Superior temporal gyrus (tissue), 1 donor: ENCODE measurements around the gene ACTR3C.

Source experiments
- DNase-seq: peaks from one replicate; pipeline ENCODE4 v3.0.0-alpha.2; 2016; ENCODE audit errors: extremely low spot score

The ACTR3C gene

GRCh38 chr7:150322833-150323681 is at the start of gene ACTR3C, which contains the start of gene LRRC61:
TSS of gene ACTR3C (minus strand) at chr7:150323545. CDS start at chr7:150295296, 28,249 bp downstream.
TSS of gene LRRC61 (plus strand) at chr7:150323355. CDS start at chr7:150336862, 13,507 bp downstream.
- DNase-seq: no peak

- DNase-seq: no peak
Measured at GRCh38 chr7:150372271-150373048, 49.1 kb upstream of the ACTR3C start.

GRCh38 chr7:150371996-150372270 is 48.6 kb upstream of the ACTR3C start:
- no peak for DNase-seq

GRCh38 chr7:150371131-150371995 is 48.0 kb upstream of the ACTR3C start:
- DNase-seq: no peak

GRCh38 chr7:150370612-150371071 is 47.3 kb upstream of the ACTR3C start:
- no peak for DNase-seq

GRCh38 chr7:150369748-150370501 is 46.6 kb upstream of the ACTR3C start:
- DNase-seq: no peak

GRCh38 chr7:150368884-150369747 is 45.8 kb upstream of the ACTR3C start:
- DNase-seq: no peak

- DNase-seq: peak; percentile 88
Measured at GRCh38 chr7:150368096-150368883, 44.9 kb upstream of the ACTR3C start, which contains the start of gene REPIN1. TSS of gene REPIN1 (plus strand) at chr7:150368822. CDS start at chr7:150369712, 890 bp downstream.

- DNase-seq: no peak
Measured at GRCh38 chr7:150367677-150368095, 44.3 kb upstream of the ACTR3C start.

GRCh38 chr7:150365673-150366398 is 42.5 kb upstream of the ACTR3C start:
- no peak for DNase-seq

GRCh38 chr7:150365194-150365593 is 41.8 kb upstream of the ACTR3C start:
- DNase-seq: no peak

- DNase-seq: no peak
Measured at GRCh38 chr7:150363872-150364271, 40.5 kb upstream of the ACTR3C start.

GRCh38 chr7:150363370-150363769 is 40.0 kb upstream of the ACTR3C start:
- DNase-seq: no peak

GRCh38 chr7:150361807-150362621 is 38.7 kb upstream of the ACTR3C start:
- no peak for DNase-seq

- DNase-seq: no peak
Measured at GRCh38 chr7:150361402-150361801, 38.1 kb upstream of the ACTR3C start.

GRCh38 chr7:150360363-150361058 is 37.2 kb upstream of the ACTR3C start:
- no peak for DNase-seq
